Left ventricle myocardium inferior (tissue), 1 donor: ENCODE results near the gene PDE3B. TPM values are rescaled to one million over a fixed set of nuclear protein-coding genes. Genes with fewer than 3 reads are reported as not detected.
"Not testable (repeated sequence)": the region's sequence is repeated elsewhere in the genome, so short reads cannot be mapped to it uniquely, and the experiment has no call there.

ENCODE experiments used
- DNase-seq: peaks from one replicate; pipeline ENCODE4 v3.0.0-alpha.2; 2020
- H3K27ac ChIP-seq: fragments of 200-600 bp; replicated peaks from 2 replicates; pipeline ENCODE4 v1.8.0; 2021
- H3K27me3 ChIP-seq: fragments of 200-600 bp; 2 replicates; pipeline ENCODE4 v1.8.0; 2021; ENCODE audit warnings: low read depth
- H3K36me3 ChIP-seq: fragments of 200-600 bp; 2 replicates; pipeline ENCODE4 v1.8.0; 2021
- H3K4me1 ChIP-seq: fragments of 200-600 bp; 2 replicates; pipeline ENCODE4 v1.8.0; 2021
- H3K4me3 ChIP-seq: fragments of 200-600 bp; 2 replicates; pipeline ENCODE4 v1.8.0; 2021; ENCODE audit warnings: mild to moderate bottlenecking, moderate library complexity
- H3K9me3 ChIP-seq: fragments of 200-600 bp; replicated peaks from 2 replicates; pipeline ENCODE4 v1.8.0; 2021
- intact Hi-C: fragments of 100-400 bp; cut with micrococcal nuclease; formaldehyde crosslinking; loops from one replicate; pipeline ENCODE4 v1.11.0; 2022
- total RNA-seq: library from RNA; stranded (reverse); fragmentation: NEBNext Ultra II Directional; extraction: Animal tissue kit (Norgen Biotek cat#: 25700); gene quantifications from one replicate; pipeline ENCODE4 v1.2.1, GENCODE V29; 2021
- TF ChIP-seq, protein P1 (sequence below): fragments of 200-600 bp; IDR thresholded peaks from 2 replicates; pipeline ENCODE4 v1.8.0; 2021; ENCODE audit warnings: antibody characterized with exemption, mild to moderate bottlenecking, borderline replicate concordance
- donor health status: DM: no; HTN: yes; CAD: no; lungs with severe emphysema.

PDE3B gene
- total RNA-seq, 1 donor from 2014 or later, result 5.9 TPM

DNA sequence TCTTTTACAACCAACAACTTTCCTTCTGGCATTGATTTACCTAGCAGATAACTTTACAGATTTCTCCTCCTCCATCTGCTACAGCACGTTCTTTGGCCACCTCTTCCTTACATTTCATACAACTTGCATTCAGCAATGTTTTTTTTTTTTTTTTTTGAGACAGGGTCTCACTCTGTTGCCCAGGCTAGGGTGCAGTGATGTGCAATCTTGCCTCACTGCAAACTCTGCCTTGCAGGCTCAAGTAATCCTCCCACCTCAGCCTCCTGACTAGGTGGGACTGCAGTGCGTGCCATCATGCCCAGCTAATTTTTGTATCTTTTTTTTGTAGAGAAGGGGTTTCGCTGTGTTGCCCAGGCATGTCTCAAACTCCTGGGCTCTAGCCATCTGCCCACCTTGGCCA is 6.5 kb downstream of the PDE3B start:
- no peaks in the 10 kb centered on the region for H3K27me3 ChIP-seq
- intact Hi-C loops, result no loop called here
- no peak overlapping the region for H3K4me3 ChIP-seq
- H3K9me3 ChIP-seq, result no peaks in the 10 kb centered on the region
- TF ChIP-seq, protein P1, sequence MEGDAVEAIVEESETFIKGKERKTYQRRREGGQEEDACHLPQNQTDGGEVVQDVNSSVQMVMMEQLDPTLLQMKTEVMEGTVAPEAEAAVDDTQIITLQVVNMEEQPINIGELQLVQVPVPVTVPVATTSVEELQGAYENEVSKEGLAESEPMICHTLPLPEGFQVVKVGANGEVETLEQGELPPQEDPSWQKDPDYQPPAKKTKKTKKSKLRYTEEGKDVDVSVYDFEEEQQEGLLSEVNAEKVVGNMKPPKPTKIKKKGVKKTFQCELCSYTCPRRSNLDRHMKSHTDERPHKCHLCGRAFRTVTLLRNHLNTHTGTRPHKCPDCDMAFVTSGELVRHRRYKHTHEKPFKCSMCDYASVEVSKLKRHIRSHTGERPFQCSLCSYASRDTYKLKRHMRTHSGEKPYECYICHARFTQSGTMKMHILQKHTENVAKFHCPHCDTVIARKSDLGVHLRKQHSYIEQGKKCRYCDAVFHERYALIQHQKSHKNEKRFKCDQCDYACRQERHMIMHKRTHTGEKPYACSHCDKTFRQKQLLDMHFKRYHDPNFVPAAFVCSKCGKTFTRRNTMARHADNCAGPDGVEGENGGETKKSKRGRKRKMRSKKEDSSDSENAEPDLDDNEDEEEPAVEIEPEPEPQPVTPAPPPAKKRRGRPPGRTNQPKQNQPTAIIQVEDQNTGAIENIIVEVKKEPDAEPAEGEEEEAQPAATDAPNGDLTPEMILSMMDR, result no peak
- no peaks in the 10 kb centered on the region for H3K36me3 ChIP-seq
- no peak for DNase-seq
- peaks cover 24% of the 10 kb centered on the region for H3K4me1 ChIP-seq
- H3K27ac ChIP-seq, result no peak overlapping the region

DNA sequence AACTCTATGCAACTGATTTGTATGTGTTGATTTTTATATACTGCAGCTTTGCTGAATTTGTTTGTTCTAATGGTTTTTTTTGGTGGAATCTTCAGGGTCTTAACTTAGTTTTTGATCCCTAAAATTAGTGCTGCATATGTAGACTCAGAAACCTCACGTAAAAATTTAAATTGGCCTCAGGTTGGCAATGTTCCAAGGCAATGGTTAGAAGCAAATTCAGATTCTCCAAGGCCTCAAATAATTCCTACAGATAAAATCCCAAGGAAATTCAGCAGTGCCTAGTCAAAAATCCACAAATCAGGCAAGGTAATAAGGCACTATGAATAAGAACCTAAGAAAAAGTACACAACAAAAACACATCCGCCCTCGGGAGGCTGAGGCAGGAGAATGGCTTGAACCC is 9.5 kb downstream of the PDE3B start:
- intact Hi-C loops, result no loop called here
- no peak overlapping the region for H3K27ac ChIP-seq
- no peaks in the 10 kb centered on the region for H3K36me3 ChIP-seq
- no peaks in the 10 kb centered on the region for H3K9me3 ChIP-seq
- H3K4me1 ChIP-seq, result peaks cover 24% of the 10 kb centered on the region
- TF ChIP-seq, protein P1, result no peak
- DNase-seq, result no peak
- no peak overlapping the region for H3K4me3 ChIP-seq
- no peaks in the 10 kb centered on the region for H3K27me3 ChIP-seq

DNA sequence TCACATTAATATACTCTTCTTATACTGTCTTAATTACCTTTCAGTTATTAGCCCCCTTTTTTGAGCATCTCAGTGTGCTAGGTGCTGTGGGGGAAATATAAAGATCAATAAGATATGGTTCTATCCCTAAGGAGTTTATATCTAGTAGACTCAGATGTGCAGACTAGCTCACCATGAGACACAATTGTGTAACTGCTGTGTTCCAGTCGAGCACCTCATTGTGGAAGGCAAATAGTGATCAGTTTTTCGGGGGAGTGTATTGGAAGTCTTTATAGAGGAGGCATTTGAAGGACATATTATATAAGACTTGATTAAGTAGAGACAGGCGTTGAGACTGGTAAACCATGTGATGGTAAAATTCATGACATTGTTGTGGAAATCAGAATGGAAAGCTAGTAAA is 11.8 kb downstream of the PDE3B start:
- DNase-seq, result no peak
- no peak overlapping the region for H3K4me3 ChIP-seq
- H3K4me1 ChIP-seq, result peaks cover 24% of the 10 kb centered on the region
- intact Hi-C loops, result no loop called here
- H3K36me3 ChIP-seq, result no peaks in the 10 kb centered on the region
- no peaks in the 10 kb centered on the region for H3K9me3 ChIP-seq
- TF ChIP-seq, protein P1, result no peak
- no peaks in the 10 kb centered on the region for H3K27me3 ChIP-seq
- H3K27ac ChIP-seq, result no peak overlapping the region

DNA sequence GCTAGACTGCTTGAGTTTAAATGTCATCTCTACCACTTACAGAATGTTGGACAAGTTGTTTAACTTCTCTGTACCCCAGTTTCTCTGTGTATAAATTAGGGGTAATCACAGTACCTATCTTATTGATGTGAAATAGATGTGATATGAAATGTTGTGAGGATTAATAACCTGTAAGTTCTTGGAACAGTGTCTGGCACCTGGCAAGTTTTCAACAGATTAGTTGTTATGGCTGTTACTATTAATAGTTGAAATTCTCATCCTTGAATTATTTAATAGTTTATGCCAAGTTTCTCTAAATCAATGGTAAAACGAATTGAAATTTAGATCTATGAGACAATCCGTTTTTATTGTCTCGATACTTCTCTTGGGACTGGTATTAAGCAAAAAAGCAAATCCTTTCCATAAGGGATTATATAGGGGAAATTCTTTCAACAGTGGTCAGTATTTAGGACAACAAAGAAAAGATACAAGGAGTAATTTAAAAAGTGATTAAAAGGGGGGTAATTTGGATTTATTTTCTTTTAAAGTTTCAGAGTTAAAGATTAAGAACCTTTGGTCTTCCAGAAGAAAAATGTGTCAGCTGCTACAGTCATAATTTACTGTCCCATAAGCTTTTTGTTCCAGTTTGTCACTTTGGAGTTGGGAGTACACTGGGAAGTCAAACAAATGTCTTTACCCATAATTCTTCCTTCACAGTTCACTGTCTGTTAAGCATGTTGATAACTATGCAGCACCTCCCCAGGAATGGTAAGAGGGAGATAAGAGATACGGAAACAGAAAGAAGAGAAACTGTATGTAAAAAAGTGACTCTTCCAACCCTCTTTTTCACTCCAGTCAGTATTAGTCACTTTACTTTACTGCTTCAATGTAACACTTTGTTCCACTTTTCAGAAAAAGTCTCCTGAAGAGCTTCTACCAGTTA is 13.2 kb downstream of the PDE3B start:
- Histone ChIP-seq H3K9me3 (no peaks in the 10 kb centered on the region), H3K36me3 (no peaks in the 10 kb centered on the region), H3K4me3 (peak overlapping the region; percentile 5), H3K27ac (peak overlapping the region; percentile 55), H3K27me3 (no peaks in the 10 kb centered on the region), H3K4me1 (peaks cover 24% of the 10 kb centered on the region)
- no peak for DNase-seq
- TF ChIP-seq, protein P1, result no peak
- intact Hi-C loops, result no loop called here

DNA sequence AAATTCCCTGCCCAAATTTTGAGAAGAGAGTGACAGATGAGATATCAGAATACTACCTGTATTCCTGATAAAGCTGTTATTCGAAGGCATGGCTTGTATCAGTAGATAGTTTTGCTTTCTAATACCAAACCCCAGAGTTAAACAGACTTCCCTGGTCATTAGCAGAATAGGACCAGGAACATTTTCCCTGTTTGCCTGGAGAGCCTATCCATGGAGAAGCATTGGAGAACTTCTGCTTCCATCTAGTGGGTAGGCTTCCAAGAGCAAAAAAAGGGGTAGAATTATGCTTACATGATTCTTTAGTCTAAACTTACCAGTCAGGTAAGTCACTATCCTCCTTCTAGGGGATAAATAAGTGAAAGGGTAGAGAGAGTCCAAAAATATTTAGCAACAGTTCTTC is 14.2 kb downstream of the PDE3B start:
- H3K4me1 ChIP-seq, result peaks cover 24% of the 10 kb centered on the region
- DNase-seq, result no peak
- H3K27ac ChIP-seq, result peak overlapping the region; percentile 55
- no peak overlapping the region for H3K4me3 ChIP-seq
- TF ChIP-seq, protein P1, result no peak
- no peaks in the 10 kb centered on the region for H3K27me3 ChIP-seq
- no peaks in the 10 kb centered on the region for H3K36me3 ChIP-seq
- H3K9me3 ChIP-seq, result no peaks in the 10 kb centered on the region
- intact Hi-C loops, result no loop called here

DNA sequence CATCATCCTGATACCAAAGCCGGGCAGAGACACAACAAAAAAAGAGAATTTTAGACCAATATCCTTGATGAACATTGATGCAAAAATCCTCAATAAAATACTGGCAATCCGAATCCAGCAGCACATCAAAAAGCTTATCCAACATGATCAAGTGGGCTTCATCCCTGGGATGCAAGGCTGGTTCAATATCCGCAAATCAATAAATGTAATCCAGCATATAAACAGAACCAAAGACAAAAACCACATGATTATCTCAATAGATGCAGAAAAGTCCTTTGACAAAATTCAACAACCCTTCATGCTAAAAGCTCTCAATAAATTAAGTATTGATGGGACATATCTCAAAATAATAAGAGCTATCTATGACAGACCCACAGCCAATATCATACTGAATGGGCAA is 21.3 kb downstream of the PDE3B start:
- H3K27ac ChIP-seq, DNase-seq, H3K27me3 ChIP-seq, intact Hi-C loops, H3K36me3 ChIP-seq, H3K4me1 ChIP-seq, H3K4me3 ChIP-seq, H3K9me3 ChIP-seq: not testable (repeated sequence)

DNA sequence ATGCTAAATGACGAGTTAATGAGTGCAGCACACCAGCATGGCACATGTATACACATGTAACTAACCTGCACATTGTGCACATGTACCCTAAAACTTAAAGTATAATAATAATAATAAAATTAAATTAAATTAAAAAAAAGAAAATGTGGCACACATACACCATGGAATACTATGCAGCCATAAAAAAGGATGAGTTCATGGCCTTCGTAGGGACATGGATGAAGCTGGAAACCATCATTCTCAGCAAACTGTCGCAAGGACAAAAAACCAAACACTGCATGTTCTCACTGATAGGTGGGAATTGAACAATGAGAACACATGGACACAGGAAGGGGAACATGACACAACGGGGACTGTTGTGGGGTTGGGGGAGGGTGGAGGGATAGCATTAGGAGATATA is 23.7 kb downstream of the PDE3B start:
- H3K27ac ChIP-seq, H3K36me3 ChIP-seq, H3K27me3 ChIP-seq, DNase-seq, H3K4me1 ChIP-seq, H3K9me3 ChIP-seq, H3K4me3 ChIP-seq, intact Hi-C loops: not testable (repeated sequence)
